ENCODE measurements around the gene ZNF8.

The ZNF8 gene

GRCh38 chr19:58318297-58318696 is 39.5 kb downstream of the ZNF8 start:
- H3K4me3 ChIP-seq (ENCODE audit: low read depth, low read length, poor library complexity, severe bottlenecking): no peak overlapping the region
- peaks cover 25% of the 10 kb centered on the region for H3K36me3 ChIP-seq (ENCODE audit: insufficient read depth, low read length)
- no peaks in the 10 kb centered on the region for H3K9me3 ChIP-seq (ENCODE audit: low read length)
- H2AFZ ChIP-seq (ENCODE audit: low read length): no peak overlapping the region
- no peaks in the 10 kb centered on the region for H3K27me3 ChIP-seq (ENCODE audit: insufficient read depth, low read length)
- no peaks in the 10 kb centered on the region for H4K20me1 ChIP-seq (ENCODE audit: insufficient read depth, low read length)
- H3K9ac ChIP-seq (ENCODE audit: low read length): no peak overlapping the region
- no peak overlapping the region for H3K27ac ChIP-seq (ENCODE audit: low read depth, low read length, poor library complexity, severe bottlenecking)
- H3K4me2 ChIP-seq (ENCODE audit: low read length): no peak overlapping the region
- no peaks in the 10 kb centered on the region for H3K79me2 ChIP-seq (ENCODE audit: insufficient read depth, low read length)
- no peaks in the 10 kb centered on the region for H3K4me1 ChIP-seq (ENCODE audit: insufficient read depth, low read length, severe bottlenecking)
- no peaks in the 10 kb centered on the region for H3F3A ChIP-seq (ENCODE audit: insufficient read depth, low read length)
- no peak for TF ChIP-seq EZH2 (IDR thresholded peaks at IDR 0.05; ENCODE audit: borderline replicate concordance, low read length)
- no peak for TF ChIP-seq CTCF (IDR thresholded peaks at IDR 0.05; ENCODE audit: low read length)
- H3K9me2 ChIP-seq (ENCODE audit: low read depth, low read length): no peaks in the 10 kb centered on the region

GRCh38 chr19:58319241-58319640 is 40.5 kb downstream of the ZNF8 start:
- H3K4me2 ChIP-seq (ENCODE audit: low read length): no peak overlapping the region
- H3K9me3 ChIP-seq (ENCODE audit: low read length): no peaks in the 10 kb centered on the region
- H3K27ac ChIP-seq (ENCODE audit: low read depth, low read length, poor library complexity, severe bottlenecking): no peak overlapping the region
- peaks cover 17% of the 10 kb centered on the region for H3K36me3 ChIP-seq (ENCODE audit: insufficient read depth, low read length)
- H3K4me1 ChIP-seq (ENCODE audit: insufficient read depth, low read length, severe bottlenecking): no peaks in the 10 kb centered on the region
- H3F3A ChIP-seq (ENCODE audit: insufficient read depth, low read length): no peaks in the 10 kb centered on the region
- TF ChIP-seq CTCF (IDR thresholded peaks at IDR 0.05; ENCODE audit: low read length): no peak
- TF ChIP-seq EZH2 (IDR thresholded peaks at IDR 0.05; ENCODE audit: borderline replicate concordance, low read length): no peak
- H3K79me2 ChIP-seq (ENCODE audit: insufficient read depth, low read length): no peaks in the 10 kb centered on the region
- no peak overlapping the region for H2AFZ ChIP-seq (ENCODE audit: low read length)
- no peaks in the 10 kb centered on the region for H3K9me2 ChIP-seq (ENCODE audit: low read depth, low read length)
- no peaks in the 10 kb centered on the region for H3K27me3 ChIP-seq (ENCODE audit: insufficient read depth, low read length)
- H3K9ac ChIP-seq (ENCODE audit: low read length): no peak overlapping the region
- H4K20me1 ChIP-seq (ENCODE audit: insufficient read depth, low read length): no peaks in the 10 kb centered on the region
- H3K4me3 ChIP-seq (ENCODE audit: low read depth, low read length, poor library complexity, severe bottlenecking): no peak overlapping the region

- no peak for TF ChIP-seq CTCF (IDR thresholded peaks at IDR 0.05; ENCODE audit: low read length)
- no peak for TF ChIP-seq EZH2 (IDR thresholded peaks at IDR 0.05; ENCODE audit: borderline replicate concordance, low read length)
- Histone ChIP-seq H3K36me3 (ENCODE audit: insufficient read depth, low read length) (no peaks in the 10 kb centered on the region), H2AFZ (ENCODE audit: low read length) (no peak overlapping the region), H4K20me1 (ENCODE audit: insufficient read depth, low read length) (no peaks in the 10 kb centered on the region), H3K4me1 (ENCODE audit: insufficient read depth, low read length, severe bottlenecking) (peaks cover 34% of the 10 kb centered on the region), H3K9me2 (ENCODE audit: low read depth, low read length) (no peaks in the 10 kb centered on the region), H3K79me2 (ENCODE audit: insufficient read depth, low read length) (no peaks in the 10 kb centered on the region), H3K4me2 (ENCODE audit: low read length) (peak overlapping the region; percentile 71), H3F3A (ENCODE audit: insufficient read depth, low read length) (no peaks in the 10 kb centered on the region), H3K9me3 (ENCODE audit: low read length) (no peaks in the 10 kb centered on the region), H3K4me3 (ENCODE audit: low read depth, low read length, poor library complexity, severe bottlenecking) (peak overlapping the region; percentile 74), H3K27me3 (ENCODE audit: insufficient read depth, low read length) (no peaks in the 10 kb centered on the region), H3K9ac (ENCODE audit: low read length) (peak overlapping the region; percentile 80; the same call in 1 of the 2 replicates), H3K27ac (ENCODE audit: low read depth, low read length, poor library complexity, severe bottlenecking) (peak overlapping the region; percentile 5)
These were observed 46.7 kb downstream of the ZNF8 start for GRCh38 chr19:58325311-58326022.

All from OCI-LY1 (cell line).